ENCODE data around the gene PTPRD.

PTPRD gene

GRCh38 chr9:9914174-9914573 is 698.6 kb downstream of the PTPRD start:
- TF ChIP-seq TAF1 (IDR thresholded peaks at IDR 0.05; ENCODE audit: borderline replicate concordance, insufficient read depth, low read length) = no peak
- TF ChIP-seq FOXP2 (optimal IDR thresholded peaks at IDR 0.05; ENCODE audit: borderline replicate concordance, extremely low read depth, extremely low read length, insufficient read depth) = no peak
- TF ChIP-seq REST (IDR thresholded peaks at IDR 0.05; ENCODE audit: insufficient read depth in 1 of 2, low read depth in 2 of 2, low read length in 2 of 2) = no peak
- no peak for TF ChIP-seq SIN3A (IDR thresholded peaks at IDR 0.05; ENCODE audit: borderline replicate concordance, insufficient read depth, low read length)
- no peak for TF ChIP-seq POLR2AphosphoS5 (IDR thresholded peaks at IDR 0.05; ENCODE audit: low read depth, low read length)

GRCh38 chr9:9913276-9913832 is 699.4 kb downstream of the PTPRD start:
- no peak for TF ChIP-seq TAF1 (IDR thresholded peaks at IDR 0.05; ENCODE audit: borderline replicate concordance, insufficient read depth, low read length)
- TF ChIP-seq POLR2AphosphoS5 (IDR thresholded peaks at IDR 0.05; ENCODE audit: low read depth, low read length) = no peak

GRCh38 chr9:9912459-9912858 is 700.3 kb downstream of the PTPRD start:
- TF ChIP-seq SIN3A (IDR thresholded peaks at IDR 0.05; ENCODE audit: borderline replicate concordance, insufficient read depth, low read length) (no peak), TAF1 (IDR thresholded peaks at IDR 0.05; ENCODE audit: borderline replicate concordance, insufficient read depth, low read length) (no peak), REST (IDR thresholded peaks at IDR 0.05; ENCODE audit: insufficient read depth in 1 of 2, low read depth in 2 of 2, low read length in 2 of 2) (no peak), POLR2AphosphoS5 (IDR thresholded peaks at IDR 0.05; ENCODE audit: low read depth, low read length) (no peak), FOXP2 (optimal IDR thresholded peaks at IDR 0.05; ENCODE audit: borderline replicate concordance, extremely low read depth, extremely low read length, insufficient read depth) (no peak)

GRCh38 chr9:9905736-9906135 is 707.1 kb downstream of the PTPRD start:
- TF ChIP-seq SIN3A (IDR thresholded peaks at IDR 0.05; ENCODE audit: borderline replicate concordance, insufficient read depth, low read length) = no peak
- no peak for TF ChIP-seq POLR2AphosphoS5 (IDR thresholded peaks at IDR 0.05; ENCODE audit: low read depth, low read length)
- no peak for TF ChIP-seq REST (IDR thresholded peaks at IDR 0.05; ENCODE audit: insufficient read depth in 1 of 2, low read depth in 2 of 2, low read length in 2 of 2)
- TF ChIP-seq FOXP2 (optimal IDR thresholded peaks at IDR 0.05; ENCODE audit: borderline replicate concordance, extremely low read depth, extremely low read length, insufficient read depth) = no peak
- TF ChIP-seq TAF1 (IDR thresholded peaks at IDR 0.05; ENCODE audit: borderline replicate concordance, insufficient read depth, low read length) = no peak

- TF ChIP-seq TAF1 (IDR thresholded peaks at IDR 0.05; ENCODE audit: borderline replicate concordance, insufficient read depth, low read length) = no peak
- no peak for TF ChIP-seq POLR2AphosphoS5 (IDR thresholded peaks at IDR 0.05; ENCODE audit: low read depth, low read length)
- no peak for TF ChIP-seq FOXP2 (optimal IDR thresholded peaks at IDR 0.05; ENCODE audit: borderline replicate concordance, extremely low read depth, extremely low read length, insufficient read depth)
- TF ChIP-seq SIN3A (IDR thresholded peaks at IDR 0.05; ENCODE audit: borderline replicate concordance, insufficient read depth, low read length) = no peak
- TF ChIP-seq REST (IDR thresholded peaks at IDR 0.05; ENCODE audit: insufficient read depth in 1 of 2, low read depth in 2 of 2, low read length in 2 of 2) = no peak
Measured at GRCh38 chr9:9904041-9904440, 708.8 kb downstream of the PTPRD start.

All from PFSK-1 (cell line).